SK-N-SH (cell line): ENCODE measurements around the gene TAS2R13.

Experiments used
- CHD2 ChIP-seq: fragments of 150-350 bp; IDR thresholded peaks from 2 replicates; pipeline ENCODE4 v1.6.1; 2018; ENCODE audit warnings: low read length; ENCODE audit not compliant: partially characterized antibody
- EZH2phosphoT487 ChIP-seq: fragments of 200-600 bp; sonication (generic); IDR thresholded peaks from 2 replicates; pipeline ENCODE4 v1.6.1; 2017; ENCODE audit warnings: low read depth, mixed run types, mild to moderate bottlenecking, antibody characterized with exemption, moderate library complexity, borderline replicate concordance
- POLR2AphosphoS5 ChIP-seq: IDR thresholded peaks from 2 replicates; pipeline ENCODE4 v1.6.1; 2012; ENCODE audit warnings: low read depth, low read length
- RAD21 ChIP-seq: IDR thresholded peaks from 2 replicates; pipeline ENCODE4 v1.6.1; 2012; ENCODE audit warnings: mild to moderate bottlenecking, low read length
- REST ChIP-seq: IDR thresholded peaks from 2 replicates; pipeline ENCODE4 v1.6.1; 2012; ENCODE audit warnings: mild to moderate bottlenecking, low read depth, low read length, moderate library complexity
- TAF1 ChIP-seq: IDR thresholded peaks from 2 replicates; pipeline ENCODE4 v1.6.1; 2012; ENCODE audit warnings: low read depth, mild to moderate bottlenecking, low read length, moderate library complexity, borderline replicate concordance
- TF ChIP-seq, protein P1 (sequence below): fragments of 200-600 bp; sonication (generic); IDR thresholded peaks from 2 replicates; pipeline ENCODE4 v1.6.1; 2017; ENCODE audit warnings: antibody characterized with exemption, mild to moderate bottlenecking, moderate library complexity

GRCh38 chr12:10926269-10926668 lies 16.9 kb upstream of the TAS2R13 start:
- TF ChIP-seq REST (no peak), POLR2AphosphoS5 (no peak), CHD2 (no peak), RAD21 (no peak), TAF1 (no peak), EZH2phosphoT487 (no peak)
- TF ChIP-seq, protein P1, sequence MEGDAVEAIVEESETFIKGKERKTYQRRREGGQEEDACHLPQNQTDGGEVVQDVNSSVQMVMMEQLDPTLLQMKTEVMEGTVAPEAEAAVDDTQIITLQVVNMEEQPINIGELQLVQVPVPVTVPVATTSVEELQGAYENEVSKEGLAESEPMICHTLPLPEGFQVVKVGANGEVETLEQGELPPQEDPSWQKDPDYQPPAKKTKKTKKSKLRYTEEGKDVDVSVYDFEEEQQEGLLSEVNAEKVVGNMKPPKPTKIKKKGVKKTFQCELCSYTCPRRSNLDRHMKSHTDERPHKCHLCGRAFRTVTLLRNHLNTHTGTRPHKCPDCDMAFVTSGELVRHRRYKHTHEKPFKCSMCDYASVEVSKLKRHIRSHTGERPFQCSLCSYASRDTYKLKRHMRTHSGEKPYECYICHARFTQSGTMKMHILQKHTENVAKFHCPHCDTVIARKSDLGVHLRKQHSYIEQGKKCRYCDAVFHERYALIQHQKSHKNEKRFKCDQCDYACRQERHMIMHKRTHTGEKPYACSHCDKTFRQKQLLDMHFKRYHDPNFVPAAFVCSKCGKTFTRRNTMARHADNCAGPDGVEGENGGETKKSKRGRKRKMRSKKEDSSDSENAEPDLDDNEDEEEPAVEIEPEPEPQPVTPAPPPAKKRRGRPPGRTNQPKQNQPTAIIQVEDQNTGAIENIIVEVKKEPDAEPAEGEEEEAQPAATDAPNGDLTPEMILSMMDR, result no peak
